ENCODE data around the gene RAB15.

The RAB15 gene

DNA sequence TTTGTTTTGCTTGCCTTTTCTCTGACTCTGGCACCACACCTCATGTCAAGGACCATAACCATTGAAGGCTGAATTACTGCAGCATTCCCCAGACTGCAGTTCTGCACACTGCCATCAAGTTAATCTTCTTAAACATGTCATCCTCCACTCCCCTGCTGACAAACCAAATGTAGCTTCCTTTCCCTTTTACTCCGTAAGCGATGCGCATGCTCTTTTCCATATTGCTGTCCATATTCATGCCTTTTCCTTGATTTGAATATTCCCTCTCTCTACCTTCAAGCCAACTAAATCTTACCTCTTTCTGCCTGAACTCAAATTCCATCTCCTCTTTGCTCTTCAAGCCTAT, 43.1 kb downstream of the RAB15 start:
- TF ChIP-seq, protein P1, sequence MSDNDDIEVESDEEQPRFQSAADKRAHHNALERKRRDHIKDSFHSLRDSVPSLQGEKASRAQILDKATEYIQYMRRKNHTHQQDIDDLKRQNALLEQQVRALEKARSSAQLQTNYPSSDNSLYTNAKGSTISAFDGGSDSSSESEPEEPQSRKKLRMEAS (IDR thresholded peaks at IDR 0.05): no peak
- TF ChIP-seq RAD21 (IDR thresholded peaks at IDR 0.05; ENCODE audit: low read depth) (no peak), CREB1 (IDR thresholded peaks at IDR 0.05; ENCODE audit: low read depth) (no peak), NFIC (IDR thresholded peaks at IDR 0.05) (no peak), FOXM1 (IDR thresholded peaks at IDR 0.05; ENCODE audit: borderline replicate concordance, low read depth) (no peak), TAF1 (IDR thresholded peaks at IDR 0.05; ENCODE audit: low read depth) (no peak), EGR1 (IDR thresholded peaks at IDR 0.05) (no peak), YY1 (IDR thresholded peaks at IDR 0.05; ENCODE audit: low read depth) (no peak), CEBPB (IDR thresholded peaks at IDR 0.05) (no peak), TEAD4 (IDR thresholded peaks at IDR 0.05) (no peak), ZBTB7A (IDR thresholded peaks at IDR 0.05; ENCODE audit: low read depth) (no peak), EP300 (IDR thresholded peaks at IDR 0.05; ENCODE audit: borderline replicate concordance) (no peak), TCF12 (IDR thresholded peaks at IDR 0.05; ENCODE audit: low read depth) (no peak)
- TF ChIP-seq, protein P2, sequence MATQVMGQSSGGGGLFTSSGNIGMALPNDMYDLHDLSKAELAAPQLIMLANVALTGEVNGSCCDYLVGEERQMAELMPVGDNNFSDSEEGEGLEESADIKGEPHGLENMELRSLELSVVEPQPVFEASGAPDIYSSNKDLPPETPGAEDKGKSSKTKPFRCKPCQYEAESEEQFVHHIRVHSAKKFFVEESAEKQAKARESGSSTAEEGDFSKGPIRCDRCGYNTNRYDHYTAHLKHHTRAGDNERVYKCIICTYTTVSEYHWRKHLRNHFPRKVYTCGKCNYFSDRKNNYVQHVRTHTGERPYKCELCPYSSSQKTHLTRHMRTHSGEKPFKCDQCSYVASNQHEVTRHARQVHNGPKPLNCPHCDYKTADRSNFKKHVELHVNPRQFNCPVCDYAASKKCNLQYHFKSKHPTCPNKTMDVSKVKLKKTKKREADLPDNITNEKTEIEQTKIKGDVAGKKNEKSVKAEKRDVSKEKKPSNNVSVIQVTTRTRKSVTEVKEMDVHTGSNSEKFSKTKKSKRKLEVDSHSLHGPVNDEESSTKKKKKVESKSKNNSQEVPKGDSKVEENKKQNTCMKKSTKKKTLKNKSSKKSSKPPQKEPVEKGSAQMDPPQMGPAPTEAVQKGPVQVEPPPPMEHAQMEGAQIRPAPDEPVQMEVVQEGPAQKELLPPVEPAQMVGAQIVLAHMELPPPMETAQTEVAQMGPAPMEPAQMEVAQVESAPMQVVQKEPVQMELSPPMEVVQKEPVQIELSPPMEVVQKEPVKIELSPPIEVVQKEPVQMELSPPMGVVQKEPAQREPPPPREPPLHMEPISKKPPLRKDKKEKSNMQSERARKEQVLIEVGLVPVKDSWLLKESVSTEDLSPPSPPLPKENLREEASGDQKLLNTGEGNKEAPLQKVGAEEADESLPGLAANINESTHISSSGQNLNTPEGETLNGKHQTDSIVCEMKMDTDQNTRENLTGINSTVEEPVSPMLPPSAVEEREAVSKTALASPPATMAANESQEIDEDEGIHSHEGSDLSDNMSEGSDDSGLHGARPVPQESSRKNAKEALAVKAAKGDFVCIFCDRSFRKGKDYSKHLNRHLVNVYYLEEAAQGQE (IDR thresholded peaks at IDR 0.05; ENCODE audit: low read depth): no peak
- TF ChIP-seq, protein P3, sequence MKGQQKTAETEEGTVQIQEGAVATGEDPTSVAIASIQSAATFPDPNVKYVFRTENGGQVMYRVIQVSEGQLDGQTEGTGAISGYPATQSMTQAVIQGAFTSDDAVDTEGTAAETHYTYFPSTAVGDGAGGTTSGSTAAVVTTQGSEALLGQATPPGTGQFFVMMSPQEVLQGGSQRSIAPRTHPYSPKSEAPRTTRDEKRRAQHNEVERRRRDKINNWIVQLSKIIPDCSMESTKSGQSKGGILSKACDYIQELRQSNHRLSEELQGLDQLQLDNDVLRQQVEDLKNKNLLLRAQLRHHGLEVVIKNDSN (IDR thresholded peaks at IDR 0.05): no peak

DNA sequence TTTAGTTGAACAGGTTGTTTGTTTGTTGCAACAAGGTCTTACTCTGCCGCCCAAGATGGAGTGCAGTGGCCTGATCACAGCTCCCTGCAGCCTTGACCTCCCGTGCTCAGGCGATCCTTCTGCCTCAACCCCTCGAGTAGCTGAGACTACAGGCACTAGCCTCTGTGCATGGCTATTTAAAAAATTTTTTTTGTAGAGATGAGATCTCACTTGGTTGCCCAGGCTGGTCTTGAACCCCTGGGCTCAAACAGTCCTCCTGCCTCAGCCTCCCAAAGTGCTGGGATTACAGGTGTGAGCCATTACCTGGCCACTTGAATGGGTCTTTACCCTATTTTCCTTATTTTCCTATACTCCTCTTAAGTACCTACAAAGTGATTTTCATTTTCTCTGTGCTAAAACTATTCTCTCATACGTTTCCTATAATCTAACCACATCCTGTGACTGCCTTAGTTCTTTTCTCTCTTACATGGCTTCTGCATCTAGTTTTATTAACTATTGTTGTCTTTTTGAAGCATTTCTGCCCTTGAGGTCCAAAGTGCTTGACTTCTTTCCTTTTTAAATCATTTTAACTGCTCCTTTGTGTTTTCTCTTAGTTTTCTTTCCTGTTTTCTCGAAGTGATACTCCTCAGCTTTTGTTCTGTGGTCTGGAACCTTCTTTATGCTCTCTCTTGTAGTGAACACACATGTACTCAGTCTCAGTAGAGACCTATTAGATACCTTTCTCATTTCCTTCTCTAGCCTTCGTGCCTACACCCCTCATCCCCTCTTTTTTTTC, 43.7 kb downstream of the RAB15 start:
- TF ChIP-seq CEBPB (IDR thresholded peaks at IDR 0.05) (no peak), FOXM1 (IDR thresholded peaks at IDR 0.05; ENCODE audit: borderline replicate concordance, low read depth) (no peak), EP300 (IDR thresholded peaks at IDR 0.05; ENCODE audit: borderline replicate concordance) (no peak), TEAD4 (IDR thresholded peaks at IDR 0.05) (no peak), ZBTB7A (IDR thresholded peaks at IDR 0.05; ENCODE audit: low read depth) (no peak), TAF1 (IDR thresholded peaks at IDR 0.05; ENCODE audit: low read depth) (no peak), TCF12 (IDR thresholded peaks at IDR 0.05; ENCODE audit: low read depth) (no peak), EGR1 (IDR thresholded peaks at IDR 0.05) (no peak)
- TF ChIP-seq, protein P2 (IDR thresholded peaks at IDR 0.05; ENCODE audit: low read depth): no peak
- TF ChIP-seq, protein P3 (IDR thresholded peaks at IDR 0.05): no peak
- TF ChIP-seq, protein P1 (IDR thresholded peaks at IDR 0.05): no peak

DNA sequence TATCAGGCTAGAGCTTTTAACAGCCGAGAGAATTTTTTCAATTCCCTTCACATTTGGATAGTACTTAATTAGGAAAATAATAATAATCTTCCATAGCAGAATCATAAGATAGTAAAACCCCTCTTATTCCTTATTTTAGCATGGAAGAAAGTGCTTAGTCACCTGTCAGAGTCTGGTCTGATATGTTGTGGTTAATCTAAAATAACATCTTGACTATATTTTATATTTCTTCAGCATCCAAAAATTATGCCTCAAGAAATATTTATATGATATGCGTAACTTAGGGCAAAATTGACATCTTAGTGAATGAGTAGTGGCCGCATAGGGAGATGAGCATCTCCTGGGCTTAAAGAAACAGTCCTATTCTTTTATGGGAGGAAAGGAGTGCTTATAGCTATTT, 45.1 kb downstream of the RAB15 start:
- no peak for TF ChIP-seq YY1 (IDR thresholded peaks at IDR 0.05; ENCODE audit: low read depth)
- TF ChIP-seq, protein P1 (IDR thresholded peaks at IDR 0.05): no peak
- TF ChIP-seq CREB1 (IDR thresholded peaks at IDR 0.05; ENCODE audit: low read depth): no peak
- TF ChIP-seq, protein P3 (IDR thresholded peaks at IDR 0.05): no peak
- TF ChIP-seq, protein P2 (IDR thresholded peaks at IDR 0.05; ENCODE audit: low read depth): no peak
- TF ChIP-seq TCF12 (IDR thresholded peaks at IDR 0.05; ENCODE audit: low read depth): no peak
- no peak for TF ChIP-seq FOXM1 (IDR thresholded peaks at IDR 0.05; ENCODE audit: borderline replicate concordance, low read depth)
- TF ChIP-seq ZBTB7A (IDR thresholded peaks at IDR 0.05; ENCODE audit: low read depth): no peak
- no peak for TF ChIP-seq RAD21 (IDR thresholded peaks at IDR 0.05; ENCODE audit: low read depth)
- no peak for TF ChIP-seq EP300 (IDR thresholded peaks at IDR 0.05; ENCODE audit: borderline replicate concordance)
- TF ChIP-seq TAF1 (IDR thresholded peaks at IDR 0.05; ENCODE audit: low read depth): no peak
- no peak for TF ChIP-seq CEBPB (IDR thresholded peaks at IDR 0.05)
- TF ChIP-seq EGR1 (IDR thresholded peaks at IDR 0.05): no peak

Measured in Ishikawa (cell line).